Amygdala (tissue), 56 donors: ENCODE results near the gene SDK2.

Experiments used
- DNase-seq, 56 donors: peaks; one replicate each; lab custom pipeline; 2025; lab: John Stamatoyannopoulos, UW

SDK2 gene

GRCh38 chr17:73304971-73305812, 339.1 kb downstream of the SDK2 start:
- DNase-seq = peak in 7 of 56 donors; percentile 17 to 43 (median 27)

- DNase-seq = no peak
Observed at GRCh38 chr17:73304438-73304837, 339.8 kb downstream of the SDK2 start.

- no peak for DNase-seq
Observed at GRCh38 chr17:73302189-73302588, 342.1 kb downstream of the SDK2 start.

- DNase-seq = no peak
Observed at GRCh38 chr17:73301369-73301768, 342.9 kb downstream of the SDK2 start.

GRCh38 chr17:73300392-73300791, 343.9 kb downstream of the SDK2 start:
- no peak for DNase-seq

- no peak for DNase-seq
Observed at GRCh38 chr17:73297934-73298861, 346.0 kb downstream of the SDK2 start.

- peak in 8 of 56 donors; percentile 22 to 51 (median 28) for DNase-seq
Observed at GRCh38 chr17:73293480-73293911, 350.7 kb downstream of the SDK2 start.

- no peak for DNase-seq
Observed at GRCh38 chr17:73293031-73293430, 351.2 kb downstream of the SDK2 start.

GRCh38 chr17:73292031-73292531, 352.2 kb downstream of the SDK2 start:
- DNase-seq = peak in 33 of 56 donors; percentile 19 to 82 (median 45)

GRCh38 chr17:73291260-73291801, 352.9 kb downstream of the SDK2 start:
- DNase-seq = peak in 1 of 56 donors; percentile 27

GRCh38 chr17:73290399-73291259, 353.6 kb downstream of the SDK2 start:
- DNase-seq = no peak

GRCh38 chr17:73289549-73290254, 354.5 kb downstream of the SDK2 start:
- DNase-seq = no peak

GRCh38 chr17:73288534-73289302, 355.5 kb downstream of the SDK2 start:
- no peak for DNase-seq

GRCh38 chr17:73286863-73287296, 357.4 kb downstream of the SDK2 start:
- no peak for DNase-seq

GRCh38 chr17:73285916-73286862, 358.1 kb downstream of the SDK2 start:
- DNase-seq = no peak

GRCh38 chr17:73285603-73285908, 358.7 kb downstream of the SDK2 start:
- DNase-seq = no peak

GRCh38 chr17:73284906-73285602, 359.2 kb downstream of the SDK2 start:
- DNase-seq = no peak
